Measurements from ENCODE around the gene MORN1.

DNA sequence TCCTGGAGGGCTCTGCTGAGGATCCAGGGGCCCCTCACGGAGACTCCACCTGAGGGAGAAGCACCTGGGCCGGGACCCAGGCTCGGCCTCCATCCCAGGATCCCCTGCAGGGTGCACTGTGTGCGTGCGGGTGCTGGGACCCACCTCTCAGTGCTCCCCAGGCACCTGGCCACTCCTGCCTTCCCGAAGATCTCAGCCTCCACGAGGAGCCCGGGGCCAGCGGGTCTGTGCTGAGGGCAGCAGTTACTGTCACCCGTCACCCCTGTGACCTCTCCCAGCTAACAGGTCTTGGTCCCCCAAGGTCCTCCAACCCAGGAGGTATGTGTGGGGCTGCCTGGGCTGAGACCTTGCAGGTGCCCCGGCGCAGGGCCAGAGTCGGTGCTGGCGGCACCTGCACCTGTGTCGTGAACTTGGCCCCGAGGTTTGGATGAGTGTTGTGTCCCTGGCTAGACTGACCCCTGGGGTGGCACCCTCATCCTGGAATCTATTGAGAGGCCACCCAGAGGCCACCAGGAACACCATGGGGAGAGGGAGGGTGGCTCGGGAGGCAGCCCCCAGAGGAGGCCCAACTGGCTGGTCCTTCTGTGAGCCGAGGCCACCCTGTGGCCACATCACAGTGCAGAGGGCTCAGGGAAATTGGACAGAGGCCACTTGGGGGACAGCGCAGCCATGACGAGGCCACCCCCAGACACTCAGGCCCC, 17.7 kb downstream of the MORN1 start:
- TF ChIP-seq, protein P1, sequence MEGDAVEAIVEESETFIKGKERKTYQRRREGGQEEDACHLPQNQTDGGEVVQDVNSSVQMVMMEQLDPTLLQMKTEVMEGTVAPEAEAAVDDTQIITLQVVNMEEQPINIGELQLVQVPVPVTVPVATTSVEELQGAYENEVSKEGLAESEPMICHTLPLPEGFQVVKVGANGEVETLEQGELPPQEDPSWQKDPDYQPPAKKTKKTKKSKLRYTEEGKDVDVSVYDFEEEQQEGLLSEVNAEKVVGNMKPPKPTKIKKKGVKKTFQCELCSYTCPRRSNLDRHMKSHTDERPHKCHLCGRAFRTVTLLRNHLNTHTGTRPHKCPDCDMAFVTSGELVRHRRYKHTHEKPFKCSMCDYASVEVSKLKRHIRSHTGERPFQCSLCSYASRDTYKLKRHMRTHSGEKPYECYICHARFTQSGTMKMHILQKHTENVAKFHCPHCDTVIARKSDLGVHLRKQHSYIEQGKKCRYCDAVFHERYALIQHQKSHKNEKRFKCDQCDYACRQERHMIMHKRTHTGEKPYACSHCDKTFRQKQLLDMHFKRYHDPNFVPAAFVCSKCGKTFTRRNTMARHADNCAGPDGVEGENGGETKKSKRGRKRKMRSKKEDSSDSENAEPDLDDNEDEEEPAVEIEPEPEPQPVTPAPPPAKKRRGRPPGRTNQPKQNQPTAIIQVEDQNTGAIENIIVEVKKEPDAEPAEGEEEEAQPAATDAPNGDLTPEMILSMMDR (conservative IDR thresholded peaks at IDR 0.05): no peak
- TF ChIP-seq EZH2 (IDR thresholded peaks at IDR 0.05; ENCODE audit: low read depth): no peak
